ENCODE measurements around the gene C20orf144.

- peak; percentile 38; the same call in 1 of the 2 replicates for TF ChIP-seq YY1 (IDR thresholded peaks at IDR 0.05; ENCODE audit: low read depth)
- TF ChIP-seq CREB1 (IDR thresholded peaks at IDR 0.05; ENCODE audit: low read depth), result no peak
- peak; percentile 19; the same call in 1 of the 2 replicates for TF ChIP-seq EP300 (IDR thresholded peaks at IDR 0.05; ENCODE audit: borderline replicate concordance)
These were observed 12.4 kb downstream of the C20orf144 start, which contains the start of gene NECAB3 for GRCh38 chr20:33674294-33675135.

All from Ishikawa (cell line).